ENCODE measurements around the gene RDH8. TPM values are rescaled to one million over a fixed set of nuclear protein-coding genes. Genes with fewer than 3 reads are reported as not detected.

The RDH8 gene
- total RNA-seq = not detected

DNA sequence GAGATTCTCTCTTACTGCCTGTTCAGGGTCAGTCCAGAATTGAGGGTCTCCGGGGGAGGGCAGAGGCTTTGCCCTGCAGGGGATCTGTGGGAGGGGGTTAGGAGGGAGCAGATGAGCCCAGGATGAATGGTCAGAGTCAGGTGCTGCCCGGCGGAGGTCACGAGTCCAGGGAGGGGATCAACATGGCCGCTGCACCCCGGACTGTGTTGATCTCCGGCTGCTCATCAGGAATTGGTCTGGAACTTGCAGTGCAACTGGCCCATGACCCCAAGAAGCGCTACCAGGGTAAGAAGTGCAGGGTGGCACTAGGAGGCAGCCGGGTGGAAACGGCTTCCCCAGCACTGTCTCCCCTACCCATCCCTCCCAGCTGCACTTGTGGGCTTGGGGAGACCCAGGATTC, at the start of gene RDH8:
Gene RDH8 (plus strand): TSS at position 168 of the 400 bp plus-strand sequence. CDS start 15 bp downstream, at position 183.
- DNase-seq (ENCODE audit: low spot score) (no peak), ATAC-seq (ENCODE audit: low FRiP score) (no peak)
- no peak for TF ChIP-seq CTCF (IDR thresholded peaks at IDR 0.05)

- ATAC-seq (ENCODE audit: low FRiP score) = no peak
- TF ChIP-seq CTCF (IDR thresholded peaks at IDR 0.05) = no peak
- no peak for DNase-seq (ENCODE audit: low spot score)
Measured at GRCh38 chr19:9966024-9966423, 47.3 kb upstream of the RDH8 start.

DNA sequence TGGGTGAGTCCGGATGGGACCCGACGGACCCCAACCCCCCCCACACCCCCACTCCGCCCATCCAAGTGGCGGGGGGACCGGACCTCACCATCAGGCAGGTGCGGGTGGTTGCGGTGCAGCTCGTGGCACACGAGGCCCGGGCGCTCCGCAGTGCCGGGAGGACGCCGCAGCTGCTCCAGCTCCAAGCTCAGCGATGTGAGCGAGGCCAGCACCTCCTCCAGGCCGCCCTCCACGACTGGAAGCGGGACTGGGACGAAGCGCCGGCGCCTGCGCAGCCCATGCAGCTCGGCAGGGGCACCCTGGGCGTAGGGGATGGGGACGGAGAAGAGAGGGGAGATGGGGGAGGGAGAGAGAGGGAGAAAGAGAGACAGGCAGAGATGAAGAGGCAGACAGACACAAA, 46.8 kb upstream of the RDH8 start:
- TF ChIP-seq CTCF (IDR thresholded peaks at IDR 0.05) = no peak
- DNase-seq (ENCODE audit: low spot score) = no peak
- ATAC-seq (ENCODE audit: low FRiP score) = no peak

GRCh38 chr19:9967326-9967725, 46.0 kb upstream of the RDH8 start:
- no peak for DNase-seq (ENCODE audit: low spot score)
- ATAC-seq (ENCODE audit: low FRiP score) = no peak
- TF ChIP-seq CTCF (IDR thresholded peaks at IDR 0.05) = no peak

- no peak for ATAC-seq (ENCODE audit: low FRiP score)
- no peak for DNase-seq (ENCODE audit: low spot score)
- no peak for TF ChIP-seq CTCF (IDR thresholded peaks at IDR 0.05)
Measured at GRCh38 chr19:9968820-9969687, 44.2 kb upstream of the RDH8 start.

DNA sequence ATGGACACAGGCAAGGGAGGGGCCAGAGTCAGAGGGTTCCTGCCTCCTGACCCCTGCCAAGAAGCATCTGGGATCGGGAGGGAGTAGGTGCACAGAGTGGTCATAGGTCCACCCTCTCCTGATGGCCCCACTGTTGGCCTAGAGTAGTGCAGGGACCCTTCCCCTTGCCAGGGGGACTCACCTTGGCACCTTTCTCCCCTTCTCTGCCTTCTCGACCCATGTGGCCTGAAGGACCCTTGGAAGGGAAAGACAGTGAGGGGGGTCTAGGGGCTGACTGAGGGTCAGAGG, 43.7 kb upstream of the RDH8 start:
- TF ChIP-seq CTCF (IDR thresholded peaks at IDR 0.05) = no peak
- ATAC-seq (ENCODE audit: low FRiP score) = no peak
- DNase-seq (ENCODE audit: low spot score) = no peak

GRCh38 chr19:9970481-9970880, 42.8 kb upstream of the RDH8 start:
- no peak for DNase-seq (ENCODE audit: low spot score)
- no peak for ATAC-seq (ENCODE audit: low FRiP score)
- no peak for TF ChIP-seq CTCF (IDR thresholded peaks at IDR 0.05)

Measured in omental fat pad (tissue), 4 donors.